GDM1 (cell line): ENCODE data around the gene OTUB1.
"Not testable (repeated sequence)": the region's sequence is repeated elsewhere in the genome, so short reads cannot be mapped to it uniquely, and the experiment has no call there.

Experiments
- DNase-seq: peaks from one replicate; lab custom pipeline; 2025; lab: John Stamatoyannopoulos, UW

The OTUB1 gene

DNA sequence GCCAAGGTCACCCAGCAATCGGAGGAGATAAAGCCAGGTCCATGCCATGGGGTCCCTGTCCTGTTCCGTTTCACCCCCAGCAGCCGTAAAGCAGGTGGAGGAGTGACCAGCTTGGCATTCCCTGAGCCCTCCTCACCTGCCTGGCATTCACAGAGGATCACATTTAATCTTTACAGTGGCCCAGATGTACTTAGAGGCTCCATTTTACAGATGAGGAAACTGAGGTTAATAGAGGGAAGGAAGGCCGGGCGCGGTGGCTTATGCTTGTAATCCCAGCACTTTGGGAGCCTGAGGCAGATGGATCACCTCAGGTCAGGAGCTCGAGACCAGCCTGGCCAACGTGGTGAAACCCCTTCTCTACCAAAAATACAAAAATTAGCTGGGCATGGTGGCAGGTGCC lies 61.1 kb downstream of the OTUB1 start:
- DNase-seq, result not testable (repeated sequence)
